NCI-H69 (cell line): ENCODE results near the gene KIAA0930.
"Not testable (repeated sequence)": the region's sequence is repeated elsewhere in the genome, so short reads cannot be mapped to it uniquely, and the experiment has no call there.

ENCODE experiments used
- DNase-seq: peaks from one replicate; lab custom pipeline; 2025; lab: John Stamatoyannopoulos, UW

KIAA0930 gene

DNA sequence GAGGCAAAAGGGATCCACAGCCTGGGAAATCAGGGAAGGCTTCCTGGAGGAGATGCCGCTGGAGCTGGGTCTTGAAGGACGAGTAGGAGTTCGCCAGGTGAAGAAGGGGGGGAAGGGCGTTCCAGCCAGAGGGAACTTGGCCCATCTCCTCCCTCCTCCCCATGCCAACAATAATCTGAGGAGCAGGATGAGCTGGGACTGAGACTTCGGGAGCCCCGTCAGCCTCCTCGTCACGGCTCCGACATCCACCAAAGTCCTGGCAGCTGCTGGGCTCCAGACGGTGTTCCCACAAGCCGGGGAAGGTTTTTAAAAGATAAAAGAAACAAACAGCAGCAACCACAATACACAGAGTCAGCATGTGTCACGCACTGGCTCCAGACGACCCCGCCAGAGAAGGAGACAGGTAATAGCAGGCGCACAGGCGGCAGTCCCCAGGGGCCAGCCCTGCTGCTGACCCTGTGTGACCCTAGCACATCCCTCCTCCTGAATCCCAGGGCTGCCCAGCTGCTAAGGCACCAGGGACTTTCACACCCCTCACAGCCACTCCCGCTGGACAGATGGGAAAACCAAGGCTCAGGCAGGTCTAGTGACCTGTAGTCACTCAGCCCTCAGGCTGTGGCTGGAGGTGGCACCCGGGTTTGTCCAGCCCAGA is 39.7 kb downstream of the KIAA0930 start:
- peak; percentile 40 for DNase-seq

DNA sequence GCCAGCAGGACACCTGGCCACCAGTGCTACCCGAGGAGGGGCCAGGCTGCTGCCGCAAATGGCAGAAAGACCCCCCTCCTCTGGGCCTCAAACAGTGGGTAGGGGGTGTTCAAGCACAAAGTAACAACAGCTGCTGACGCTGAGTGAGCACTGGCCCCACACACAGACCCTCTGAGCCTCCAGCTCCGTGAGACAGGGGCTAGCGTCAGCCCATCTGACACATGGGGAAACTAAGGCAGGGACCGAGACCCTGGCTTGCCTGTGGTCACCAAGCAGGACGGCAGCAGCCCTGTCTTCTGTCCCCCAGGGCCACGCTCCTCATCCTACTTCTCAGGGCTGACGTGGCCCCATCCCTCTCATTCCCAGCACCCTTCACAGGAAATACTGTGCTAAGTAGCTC is 40.5 kb downstream of the KIAA0930 start:
- DNase-seq, result no peak

DNA sequence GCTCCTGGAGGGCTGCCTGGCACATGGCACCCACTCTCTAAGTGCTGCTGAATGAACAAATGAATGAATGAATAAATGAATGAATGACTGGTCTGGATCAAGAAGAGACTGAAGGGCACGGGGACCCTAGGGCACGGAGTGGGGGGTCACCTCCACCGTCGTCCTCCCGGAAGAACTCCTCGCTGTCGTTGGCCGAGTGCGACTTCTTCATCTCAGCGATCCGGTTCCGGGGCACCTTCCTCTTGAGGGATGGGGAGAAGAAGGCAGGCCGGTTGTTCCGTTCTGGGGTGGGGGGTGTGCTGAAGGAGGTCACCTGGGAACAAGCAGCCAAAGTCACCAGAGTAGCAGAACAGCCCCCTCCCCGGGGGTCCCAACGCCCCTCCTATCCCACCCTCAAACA is 41.0 kb downstream of the KIAA0930 start:
- DNase-seq, result no peak

DNA sequence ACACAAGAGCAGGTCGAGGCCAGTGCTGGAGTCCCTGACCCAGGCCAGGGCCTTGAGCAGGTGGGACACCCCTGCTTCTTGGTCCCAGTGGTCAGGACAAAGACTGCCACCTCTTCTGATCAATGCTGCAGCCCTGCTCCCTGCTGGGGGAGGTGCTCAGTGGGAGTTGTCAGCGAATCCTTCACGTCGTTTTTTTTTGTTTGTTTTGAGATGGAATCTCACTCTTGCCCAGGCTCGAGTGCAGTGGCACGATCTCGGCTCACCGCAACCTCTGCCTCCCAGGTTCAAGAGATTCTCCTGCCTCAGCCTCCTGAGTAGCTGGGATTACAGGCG is 42.3 kb downstream of the KIAA0930 start:
- no peak for DNase-seq

DNA sequence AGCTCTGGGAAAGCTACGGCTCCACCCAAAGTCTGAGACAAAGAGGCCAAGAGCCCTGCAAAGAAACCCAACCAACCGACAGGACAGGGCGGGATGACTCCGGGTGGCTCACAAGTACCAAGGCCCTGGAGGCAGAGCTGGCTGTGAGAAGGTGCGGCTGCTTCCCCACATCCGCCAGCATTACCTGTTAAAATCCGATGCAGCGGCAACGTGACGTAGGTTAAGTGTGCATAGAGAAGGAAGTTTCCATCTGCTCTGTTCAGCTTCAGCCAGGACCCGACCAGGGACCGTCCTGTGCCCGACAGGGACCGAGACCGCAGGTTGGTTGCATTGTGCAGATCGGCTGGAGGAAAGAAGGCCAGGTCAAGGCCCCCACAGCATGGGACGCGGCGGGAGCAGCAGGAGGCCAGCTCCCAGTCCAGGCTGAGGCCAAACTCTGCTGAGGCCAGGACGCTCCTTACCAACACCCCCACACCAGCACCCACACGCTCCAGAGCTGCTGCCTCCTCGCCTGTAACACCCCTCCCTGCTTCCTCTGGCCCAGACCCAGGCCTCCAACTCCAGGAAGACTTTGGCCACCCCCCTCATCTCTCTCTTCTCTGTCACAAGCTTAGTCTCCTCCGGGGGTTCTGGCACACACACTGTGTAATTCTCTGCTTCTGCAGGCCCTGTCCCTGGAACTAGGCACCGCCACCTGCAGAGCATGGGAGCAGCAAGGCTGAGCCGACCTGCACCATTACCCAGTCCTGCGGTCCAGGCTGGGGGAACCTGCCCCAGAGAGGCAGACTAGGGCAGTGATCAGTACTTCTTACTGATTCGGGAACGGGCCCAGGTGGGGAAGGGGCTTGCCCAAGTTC is 42.9 kb downstream of the KIAA0930 start:
- DNase-seq, result no peak

DNA sequence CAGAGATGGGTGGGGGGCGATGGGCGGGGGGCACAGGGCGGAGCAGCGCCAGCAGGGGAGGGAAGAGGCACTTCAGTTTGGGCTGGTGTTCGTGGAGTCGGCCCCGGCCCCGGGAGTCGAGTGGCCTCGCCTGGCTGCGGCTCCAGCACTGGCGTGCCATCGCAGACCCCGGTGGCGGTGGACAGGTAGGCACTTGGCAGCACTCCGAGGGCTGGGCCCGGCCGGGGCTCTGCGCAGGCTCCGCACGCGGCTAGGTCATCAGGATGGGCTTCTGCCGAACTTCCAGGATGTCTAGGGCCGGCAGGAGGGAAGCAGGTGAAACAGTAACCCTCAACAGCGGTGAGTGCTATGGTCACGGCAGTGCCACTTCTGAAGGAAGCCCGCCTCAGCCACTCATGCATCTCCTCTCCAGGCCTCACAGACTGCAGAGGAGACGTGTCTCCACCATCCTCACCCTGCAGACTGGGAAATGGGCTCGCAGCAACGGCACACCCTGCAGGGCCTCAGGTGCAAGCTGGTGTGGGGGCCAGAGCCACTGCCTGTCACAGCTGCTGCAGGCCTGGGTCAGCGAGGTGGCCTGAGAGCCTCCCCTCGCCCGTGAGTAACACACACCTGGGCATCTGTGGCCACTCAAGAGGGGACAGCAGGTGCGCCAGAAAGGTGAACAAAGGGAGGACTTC is 43.6 kb downstream of the KIAA0930 start:
- no peak for DNase-seq

DNA sequence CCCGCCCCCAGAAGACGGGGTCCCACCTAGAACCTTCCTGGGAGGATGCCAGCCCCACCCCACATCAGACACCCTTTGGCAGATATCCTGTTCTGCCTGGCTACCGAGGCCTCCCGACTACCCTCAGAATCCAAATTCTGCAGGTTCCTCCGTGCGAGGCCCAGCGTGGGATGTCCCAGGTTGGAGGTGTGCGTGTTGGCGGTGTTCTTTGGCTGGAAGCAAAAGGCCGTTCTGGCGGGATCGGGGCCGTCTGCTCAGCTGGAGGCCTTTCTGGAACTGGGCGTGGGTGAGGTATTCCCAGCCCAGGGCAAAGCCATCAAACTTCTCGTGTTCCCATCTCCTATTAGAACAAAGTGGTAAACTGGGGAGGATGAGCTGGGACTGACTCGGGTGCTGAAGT is 44.4 kb downstream of the KIAA0930 start:
- DNase-seq, result no peak

DNA sequence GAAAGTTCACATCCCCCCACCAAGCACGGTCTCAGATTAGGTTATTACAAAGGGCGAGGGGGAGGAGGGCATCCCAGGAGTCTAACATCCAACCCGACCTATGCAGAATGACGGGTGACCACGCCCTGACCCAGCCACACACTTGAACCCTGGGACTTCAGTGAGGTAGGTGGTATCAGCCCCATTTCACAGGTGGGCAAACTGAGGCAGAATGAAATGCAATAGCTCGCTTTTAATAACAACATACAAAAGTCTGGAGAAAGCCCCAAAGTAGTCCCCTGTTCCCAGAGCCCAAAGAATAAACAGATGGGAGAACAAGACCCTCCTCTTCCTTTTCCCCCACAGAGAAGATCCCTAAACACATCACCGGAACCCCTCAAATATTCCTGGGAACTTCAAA is 45.1 kb downstream of the KIAA0930 start:
- DNase-seq, result no peak

DNA sequence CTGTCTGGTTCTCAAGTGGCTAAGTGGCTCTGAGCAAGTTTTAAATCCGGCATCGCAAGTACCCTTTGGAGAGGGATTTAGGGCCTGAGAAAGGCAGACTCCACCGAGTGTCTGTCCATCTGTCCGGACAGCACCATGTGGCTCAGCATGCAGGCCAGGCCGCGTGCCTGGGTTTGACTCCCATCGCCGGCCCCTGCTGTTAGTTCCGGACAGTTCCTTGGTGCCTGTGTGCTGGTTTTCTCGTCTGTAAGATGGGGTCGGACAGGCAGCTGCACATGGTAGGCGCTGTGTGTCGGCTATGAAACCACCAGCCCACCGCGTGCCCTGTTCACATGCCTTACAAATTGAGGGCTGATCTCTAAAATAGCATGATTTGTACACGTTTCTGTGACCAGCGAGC is 46.0 kb downstream of the KIAA0930 start:
- no peak for DNase-seq

DNA sequence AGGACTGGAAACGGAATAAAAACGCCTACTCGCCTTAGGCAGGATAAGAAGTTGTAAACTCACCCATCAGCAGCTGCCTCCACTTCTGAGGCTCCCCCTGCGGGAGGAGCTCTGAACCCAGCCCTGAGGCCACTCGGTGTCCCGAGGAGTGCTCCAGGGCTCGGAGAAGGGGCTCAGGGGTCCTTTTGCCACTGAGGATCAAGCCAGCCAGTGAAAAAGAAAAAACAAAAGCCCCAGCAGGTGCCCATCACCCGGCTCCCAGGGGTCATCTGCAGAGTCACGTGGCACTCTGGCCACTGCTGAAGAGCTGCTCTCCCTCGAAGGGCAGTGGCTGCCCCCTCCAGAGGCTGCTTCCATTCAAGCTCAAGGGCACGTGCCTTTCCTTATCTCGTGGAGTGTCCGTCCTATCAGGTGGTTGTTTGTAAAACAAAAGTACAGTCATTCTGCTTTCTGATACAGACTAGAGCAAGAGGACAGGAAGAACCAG is 48.0 kb downstream of the KIAA0930 start:
- DNase-seq, result no peak

DNA sequence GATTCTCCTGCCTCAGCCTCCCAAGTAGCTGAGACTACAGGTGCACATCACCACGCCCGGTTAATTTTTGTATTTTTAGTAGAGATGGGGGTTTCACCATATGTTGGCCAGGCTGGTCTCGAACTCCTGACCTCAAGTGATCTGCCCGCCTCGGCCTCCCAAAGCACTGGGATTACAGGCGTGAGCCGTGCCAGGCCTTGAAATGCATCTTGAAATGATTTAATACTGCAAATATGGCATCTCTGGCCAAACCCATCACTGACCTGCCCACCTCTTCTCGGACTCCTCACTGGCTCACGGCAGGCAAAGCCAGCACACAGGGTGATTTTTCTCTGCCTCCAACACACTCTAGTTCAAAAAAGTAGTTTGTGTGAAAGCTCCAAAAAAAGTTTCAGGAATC is 48.9 kb downstream of the KIAA0930 start:
- not testable (repeated sequence) for DNase-seq

DNA sequence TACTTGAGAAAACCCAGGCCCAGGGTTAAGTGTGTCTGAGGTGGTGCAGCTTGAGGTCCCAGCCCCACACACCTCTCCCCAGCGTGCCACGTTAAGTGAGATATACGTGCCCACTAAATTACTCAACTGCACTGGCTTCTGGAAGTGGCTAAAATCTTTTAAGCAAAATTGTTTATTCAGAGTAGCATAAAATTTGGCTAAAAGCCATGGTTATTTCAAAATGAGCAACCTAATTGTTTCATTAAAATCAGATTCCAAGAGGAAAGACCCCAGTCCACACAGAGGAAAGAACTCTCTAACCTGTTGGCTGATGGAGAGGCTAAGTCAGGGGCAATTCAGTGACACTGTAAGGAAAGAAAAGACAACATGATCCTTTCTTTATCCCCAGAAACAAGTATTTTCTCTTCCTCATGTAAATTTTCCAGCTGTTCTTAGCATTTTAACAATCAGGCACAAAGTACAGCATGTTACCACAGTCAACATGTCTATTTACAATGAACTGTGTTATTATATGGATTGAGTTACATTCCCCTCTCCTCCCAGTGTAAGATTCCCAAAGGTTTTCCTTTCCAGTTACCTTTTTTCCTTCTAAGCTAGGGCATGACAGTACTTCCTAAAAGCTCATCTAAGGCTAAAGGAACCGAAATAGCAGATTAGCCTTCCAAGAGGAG is 50.4 kb downstream of the KIAA0930 start:
- DNase-seq, result peak; percentile 16

DNA sequence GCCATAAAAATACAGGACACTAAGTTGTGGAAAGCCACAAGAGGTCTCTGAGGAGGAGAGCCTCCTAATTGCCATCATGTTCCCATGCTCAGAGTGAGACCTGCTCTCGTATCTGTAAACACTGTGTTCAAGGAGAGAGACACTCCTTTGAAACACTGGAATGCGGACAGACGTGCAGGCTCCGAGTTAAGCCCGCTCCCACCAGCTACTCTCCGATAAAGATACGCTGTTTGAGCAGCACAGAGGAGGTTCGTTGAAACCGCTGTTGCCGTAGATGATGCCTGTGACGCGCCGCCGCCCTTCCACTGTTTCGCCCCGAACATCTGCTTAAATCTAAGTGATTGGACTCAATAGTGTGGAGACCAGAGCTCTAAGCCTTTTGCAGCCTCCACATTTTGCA is 51.9 kb downstream of the KIAA0930 start:
- no peak for DNase-seq

DNA sequence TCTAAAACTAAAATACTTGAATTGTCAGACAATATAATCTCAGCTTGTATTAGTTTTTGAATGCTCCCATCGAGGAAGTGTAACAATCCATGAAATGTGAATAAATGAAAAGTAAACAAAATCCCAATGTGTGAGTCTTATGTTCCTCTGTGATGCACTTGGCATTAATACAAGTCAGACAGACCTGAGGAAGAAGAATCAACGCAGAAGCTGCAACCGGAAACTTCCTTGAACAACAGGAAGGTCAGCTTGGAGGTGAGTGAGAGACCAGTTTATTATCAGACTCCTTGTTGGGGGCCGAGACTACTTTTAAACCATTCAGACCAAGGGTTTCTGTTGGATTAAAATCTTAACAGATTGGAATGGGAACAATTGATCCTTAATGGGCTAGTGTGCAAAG is 52.8 kb downstream of the KIAA0930 start:
- no peak for DNase-seq

DNA sequence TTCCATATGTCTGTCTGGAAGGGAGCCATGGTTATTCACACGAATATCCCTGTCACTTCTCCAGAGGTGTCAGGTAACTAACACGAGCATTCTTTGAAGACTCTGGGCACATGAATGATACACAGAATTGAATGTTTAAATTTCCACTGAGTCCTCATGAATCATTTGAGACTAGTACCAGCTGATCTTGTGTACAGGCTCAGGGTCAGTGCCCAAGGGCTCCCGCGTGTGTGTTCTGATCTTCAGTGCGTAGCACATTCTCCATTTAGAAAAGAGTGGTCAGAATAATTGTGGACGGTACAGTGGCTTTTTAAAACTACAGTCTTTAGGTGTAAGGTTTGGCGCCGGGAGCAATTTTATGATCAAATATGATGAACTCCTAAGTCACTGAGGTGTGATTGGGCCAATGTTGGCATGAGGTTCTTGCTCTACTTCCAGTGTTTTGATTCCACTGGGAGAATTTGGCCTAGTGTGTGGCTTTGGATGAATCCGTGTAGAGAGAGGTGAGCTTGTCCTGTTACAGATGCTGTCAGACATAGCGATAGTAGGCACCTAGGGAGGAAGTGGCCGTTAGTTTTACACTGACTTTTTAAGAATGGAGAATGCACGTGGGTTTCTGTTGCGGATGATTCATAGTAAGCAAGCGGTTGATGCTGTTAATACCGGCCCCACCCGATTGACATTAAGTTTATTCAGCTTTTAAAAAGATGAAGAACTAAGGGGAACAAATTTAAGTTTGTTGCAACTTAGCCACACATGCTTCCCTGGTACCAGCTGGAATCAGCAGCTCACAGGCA is 54.8 kb downstream of the KIAA0930 start:
- DNase-seq, result no peak

DNA sequence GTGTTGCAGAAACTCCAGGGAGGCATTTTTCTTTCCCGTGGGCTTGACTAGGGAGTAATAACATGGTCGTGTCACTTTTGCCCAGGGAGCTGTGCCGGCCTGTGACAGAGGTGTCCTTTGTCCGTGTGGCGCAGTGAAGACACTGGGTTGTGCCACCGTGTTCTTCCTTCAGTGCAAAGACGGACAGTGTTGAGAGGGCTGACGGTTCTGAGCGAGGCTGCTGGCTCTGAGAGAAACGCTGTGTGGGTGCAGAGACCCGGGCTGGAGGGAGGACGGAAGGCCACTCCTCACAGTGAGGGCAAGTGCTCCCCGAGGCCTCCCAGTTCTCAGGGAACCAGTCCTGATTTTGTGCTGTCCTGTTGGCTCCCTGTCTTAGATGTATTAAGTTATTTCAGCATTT is 56.7 kb downstream of the KIAA0930 start:
- DNase-seq, result no peak

DNA sequence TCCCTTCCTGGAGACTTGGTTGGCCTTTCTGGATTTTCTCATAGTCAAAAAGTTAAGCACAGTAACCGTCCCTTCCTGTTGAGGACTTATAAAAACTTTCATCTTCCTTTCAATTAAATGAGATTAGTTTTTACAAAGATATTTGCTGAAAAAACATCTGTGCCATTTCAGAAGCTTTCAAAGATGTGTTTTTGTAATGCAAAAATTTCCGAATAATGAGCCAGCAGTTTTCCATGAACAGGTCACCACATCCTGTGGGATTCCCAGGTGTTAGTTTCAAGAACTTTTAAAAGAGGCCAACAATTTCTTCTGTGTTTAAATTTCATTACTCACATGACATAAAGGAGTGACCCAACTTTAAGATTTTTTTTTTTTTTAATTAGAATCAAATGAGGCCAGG is 58.9 kb downstream of the KIAA0930 start:
- DNase-seq, result no peak

DNA sequence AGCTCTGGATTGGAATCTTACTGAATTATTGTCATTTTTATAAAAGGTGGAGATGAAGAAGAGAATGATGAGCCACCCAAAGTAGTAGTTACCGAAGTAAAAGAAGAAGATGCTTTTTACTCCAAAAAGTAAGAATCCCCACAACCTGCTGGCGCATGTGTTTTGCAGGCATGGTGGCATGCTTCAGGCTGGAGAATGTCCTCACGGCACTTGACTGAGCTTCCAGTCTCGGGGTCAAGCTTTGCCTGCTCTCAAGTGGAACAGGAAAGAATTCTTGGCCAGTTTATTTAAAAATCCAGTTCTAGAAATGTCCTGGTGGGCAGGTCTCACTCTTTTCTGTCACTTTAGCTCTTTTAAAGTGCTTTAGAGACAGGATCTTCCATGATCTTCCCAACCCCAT is 59.5 kb downstream of the KIAA0930 start:
- no peak for DNase-seq

DNA sequence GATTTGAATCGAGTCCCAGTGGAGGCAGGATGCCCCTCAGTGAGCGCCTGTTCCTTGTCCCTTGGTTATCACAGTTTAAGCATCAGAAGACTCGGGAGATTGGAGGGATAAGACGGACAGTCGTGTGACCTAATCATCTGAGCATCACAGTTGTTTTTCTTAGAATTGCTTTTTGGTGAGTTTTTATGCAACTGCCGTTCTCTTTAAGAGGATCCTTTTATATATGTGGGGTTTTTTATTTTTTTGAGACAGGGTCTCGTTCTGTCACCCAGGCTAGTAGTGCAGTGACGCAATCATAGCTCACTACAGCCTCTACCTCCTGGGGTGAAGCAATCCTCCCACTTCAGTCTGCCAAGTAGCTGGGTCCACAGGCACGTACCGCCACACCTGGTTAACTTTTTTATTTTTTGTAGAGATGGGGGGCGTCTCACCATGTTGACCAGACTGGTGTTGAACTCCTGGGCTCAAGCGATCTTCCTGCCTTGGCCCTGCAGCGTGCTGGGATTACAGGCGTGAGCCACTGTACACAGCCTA is 60.5 kb downstream of the KIAA0930 start:
- no peak for DNase-seq

DNA sequence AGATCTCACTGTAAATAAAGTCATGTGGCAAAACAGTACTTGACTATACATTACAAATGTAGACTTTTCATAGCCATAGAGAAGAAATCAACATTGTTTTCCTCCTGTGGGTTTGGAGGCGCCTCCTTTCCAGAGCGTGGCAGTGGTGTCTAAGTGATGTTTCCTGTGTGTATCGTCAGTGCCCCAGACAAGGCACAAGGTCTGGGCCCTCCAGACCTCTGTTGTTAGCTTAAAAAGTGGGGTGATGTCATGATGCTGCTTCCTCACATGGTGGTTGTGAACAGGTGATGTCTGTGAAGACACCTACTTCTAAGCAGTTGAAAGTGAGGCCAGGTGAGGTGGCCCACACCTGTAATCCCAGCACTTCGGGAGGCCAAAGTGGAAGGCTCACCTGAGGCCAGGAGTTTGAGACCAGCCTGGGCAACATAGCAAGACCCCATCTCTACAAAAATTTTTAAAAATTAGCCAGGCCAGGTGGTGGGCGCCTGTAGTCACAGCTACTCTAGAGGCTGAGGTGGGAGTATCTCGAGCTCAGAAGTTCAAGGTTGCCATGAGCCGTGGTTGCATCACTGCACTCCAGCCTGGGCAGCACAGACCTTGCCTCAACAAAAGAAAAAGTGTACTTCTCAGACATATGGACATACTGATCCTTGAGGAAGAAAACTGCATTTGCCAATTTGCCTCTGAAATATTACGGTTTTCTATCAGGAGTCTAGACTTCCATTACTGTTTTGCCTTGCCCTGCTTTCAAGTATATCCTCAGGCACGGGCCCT is 61.2 kb downstream of the KIAA0930 start:
- no peak for DNase-seq
